Measurements from ENCODE around the gene ZBTB7B.
"Not testable (repeated sequence)": the region's sequence is repeated elsewhere in the genome, so short reads cannot be mapped to it uniquely, and the experiment has no call there.

ZBTB7B gene

DNA sequence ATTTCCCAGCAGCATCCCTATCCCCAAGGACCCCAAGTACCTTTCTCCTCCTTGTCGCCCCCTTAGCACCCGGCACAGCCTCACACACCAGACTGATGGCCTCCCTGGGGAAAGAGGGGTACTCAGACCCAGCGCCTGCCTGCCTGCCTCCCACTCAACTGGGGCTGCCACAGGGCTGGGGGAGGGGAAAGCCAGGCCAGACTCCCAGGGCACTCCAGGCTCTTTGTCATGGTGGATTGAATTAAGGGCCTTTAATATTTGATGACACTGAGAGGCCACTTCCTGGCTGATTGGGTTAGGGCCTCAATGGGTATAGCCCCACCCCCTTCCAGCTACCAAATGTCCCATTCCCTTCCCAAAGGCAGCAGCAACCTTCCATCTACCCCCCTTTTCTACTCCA lies 33.9 kb upstream of the ZBTB7B start:
- DNase-seq (ENCODE audit: low read depth), result no peak

GRCh38 chr1:154969246-154969645 lies 33.4 kb upstream of the ZBTB7B start:
- DNase-seq (ENCODE audit: low read depth), result no peak

DNA sequence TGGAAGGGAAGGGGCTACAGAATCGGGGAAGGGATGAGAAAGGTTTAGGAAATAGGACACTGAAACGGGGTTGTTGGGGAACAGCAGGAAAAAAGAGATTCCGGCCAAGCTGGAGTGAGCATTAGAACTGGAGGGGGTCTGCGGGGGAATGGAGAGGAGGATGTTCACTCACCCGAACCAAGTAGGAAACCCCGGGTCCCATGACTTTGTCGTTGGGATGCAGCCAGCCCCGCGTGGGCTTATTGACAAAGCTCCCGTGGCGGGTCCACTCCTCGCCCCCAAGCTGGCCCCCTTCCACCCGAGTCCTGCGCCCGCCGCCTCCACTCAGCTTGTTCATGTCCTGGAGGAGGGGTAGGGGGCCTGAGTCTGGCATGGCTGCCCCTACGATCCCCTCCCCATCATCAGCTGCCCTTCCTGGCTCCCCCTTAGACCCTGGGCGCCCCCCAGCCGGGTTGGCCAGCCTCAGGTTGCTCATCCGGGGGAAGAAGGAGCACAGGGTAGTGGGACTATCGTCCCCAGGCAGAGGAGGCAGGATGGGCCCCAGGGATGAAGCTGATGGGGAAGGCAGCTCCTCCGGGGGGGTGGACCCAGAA lies 32.6 kb upstream of the ZBTB7B start:
- no peak for DNase-seq (ENCODE audit: low read depth)

- peak; percentile 91 for DNase-seq (ENCODE audit: low read depth)
These were observed 31.8 kb upstream of the ZBTB7B start, which contains the start of gene SHC1 for GRCh38 chr1:154970631-154971340. SHC1 (minus strand) TSS chr1:154970747; CDS start chr1:154970526, 221 bp downstream.

DNA sequence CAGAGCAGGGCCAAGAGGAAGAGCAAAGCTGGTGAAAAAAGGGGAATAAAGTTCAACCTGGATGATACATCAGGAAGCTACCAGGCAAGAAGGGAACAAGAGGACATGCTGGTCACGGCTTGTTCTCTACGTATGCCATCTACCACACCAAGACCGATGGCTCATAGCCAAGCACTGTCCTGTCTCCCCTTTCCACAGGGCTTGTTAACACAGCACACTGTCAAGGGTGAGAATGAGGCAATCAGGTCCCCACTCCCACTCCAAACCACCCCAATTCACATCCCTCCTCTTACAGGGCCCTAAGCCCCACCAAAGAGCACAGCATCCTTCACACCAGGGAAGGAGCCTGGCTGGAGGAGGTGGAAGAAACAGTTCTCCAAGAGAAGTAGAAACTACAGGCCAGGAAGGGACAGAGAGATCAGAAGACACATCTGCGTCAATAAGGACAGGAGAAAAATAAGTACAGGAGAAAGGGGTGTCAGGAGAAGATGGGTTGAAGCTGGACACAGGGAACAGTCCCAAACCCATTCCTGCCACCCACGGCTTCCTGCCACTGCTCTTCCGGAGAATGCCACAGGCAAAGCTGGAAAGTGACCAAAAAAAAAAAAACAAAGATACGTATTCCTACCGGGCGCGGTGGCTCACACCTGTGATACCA lies 31.1 kb upstream of the ZBTB7B start:
- DNase-seq (ENCODE audit: low read depth), result no peak

DNA sequence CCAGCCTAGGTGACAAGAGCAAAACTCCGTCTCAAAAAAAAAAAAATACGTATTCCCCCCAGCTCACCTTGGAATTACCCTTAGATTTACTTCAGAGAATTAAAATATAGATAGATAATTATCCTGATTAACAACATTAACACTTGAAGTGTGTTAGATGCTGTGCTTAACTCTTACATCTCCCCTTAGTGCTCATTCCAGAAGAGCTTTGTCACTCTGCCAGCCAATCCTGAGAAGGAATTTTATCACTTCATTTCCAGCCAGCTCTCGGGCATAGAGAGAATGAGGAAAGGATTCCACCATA lies 30.4 kb upstream of the ZBTB7B start:
- no peak for DNase-seq (ENCODE audit: low read depth)

DNA sequence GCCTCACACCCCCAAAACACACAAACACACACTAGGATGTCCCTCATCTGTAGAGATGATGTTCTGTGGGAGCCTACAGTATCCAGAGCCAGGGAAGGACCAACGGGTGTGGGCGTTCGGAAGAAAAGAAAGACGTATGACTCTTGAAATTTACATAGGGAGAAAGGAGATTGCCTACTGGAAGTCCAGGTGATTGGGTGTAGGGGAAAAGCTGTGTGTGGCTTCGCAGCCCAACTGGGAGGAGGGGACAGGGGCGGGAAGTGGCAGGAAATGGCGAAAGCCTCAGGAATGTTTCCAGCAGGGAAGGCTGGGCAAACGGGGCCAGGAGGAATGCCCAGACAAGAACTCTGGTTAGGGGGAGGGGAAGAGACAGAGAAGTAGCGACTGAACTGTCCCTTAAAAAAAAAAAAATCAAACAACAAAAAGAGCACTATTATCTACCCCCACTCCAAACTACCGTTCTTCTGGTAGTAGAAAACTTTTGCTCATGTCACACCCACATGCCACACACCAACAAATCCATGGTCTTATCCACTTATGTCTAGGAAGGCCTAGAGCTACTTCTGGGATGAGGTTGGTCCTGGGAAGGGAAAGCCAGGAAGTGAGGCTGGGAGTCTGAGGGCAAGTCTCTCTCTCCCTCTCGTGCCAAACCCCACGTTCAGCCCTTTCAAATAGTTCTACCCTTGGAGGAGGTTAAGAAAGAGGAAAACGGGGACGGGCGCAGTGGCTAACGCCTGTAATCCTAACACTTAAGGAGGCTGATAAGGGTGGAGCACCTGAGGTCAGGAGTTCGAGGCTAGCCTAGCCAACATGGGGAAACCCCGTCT lies 29.9 kb upstream of the ZBTB7B start:
- peak; percentile 91 for DNase-seq (ENCODE audit: low read depth)

DNA sequence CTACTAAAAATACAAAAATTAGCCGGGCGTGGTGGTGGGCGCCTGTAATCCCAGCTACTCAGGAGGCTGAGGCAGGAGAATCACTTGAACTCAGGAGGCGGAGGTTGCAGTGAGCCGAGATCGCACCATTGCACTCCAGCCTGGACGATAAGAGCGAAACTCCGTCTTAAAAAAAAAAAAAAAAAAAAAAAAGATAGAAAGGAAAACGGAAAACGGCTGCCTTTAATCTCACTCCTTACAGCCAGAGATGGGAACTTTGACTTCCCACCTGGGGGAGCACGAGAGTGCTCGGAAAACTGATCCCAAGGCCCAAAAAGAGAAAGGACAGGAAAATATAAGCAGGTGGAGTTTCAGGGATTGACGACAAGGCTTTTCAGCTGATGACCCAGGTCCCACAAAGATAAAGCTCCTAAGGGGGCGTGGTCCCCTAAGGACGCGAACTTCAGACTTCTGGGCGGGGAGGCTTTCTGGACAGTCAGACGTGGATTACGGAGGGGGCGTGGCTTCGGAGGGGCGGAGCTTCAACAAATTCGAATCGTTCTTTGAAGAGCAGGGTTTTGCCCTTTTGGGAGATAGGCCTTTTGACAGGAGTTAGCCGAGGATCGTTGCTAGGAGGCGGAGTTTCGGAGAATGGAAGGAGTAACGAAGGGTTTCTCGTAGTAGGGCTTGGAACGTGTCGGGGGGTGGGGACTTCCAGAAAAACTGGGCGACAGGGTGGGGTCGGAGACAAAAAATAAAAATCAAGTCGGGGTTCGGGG lies 29.1 kb upstream of the ZBTB7B start:
- peak; percentile 96 for DNase-seq (ENCODE audit: low read depth)

DNA sequence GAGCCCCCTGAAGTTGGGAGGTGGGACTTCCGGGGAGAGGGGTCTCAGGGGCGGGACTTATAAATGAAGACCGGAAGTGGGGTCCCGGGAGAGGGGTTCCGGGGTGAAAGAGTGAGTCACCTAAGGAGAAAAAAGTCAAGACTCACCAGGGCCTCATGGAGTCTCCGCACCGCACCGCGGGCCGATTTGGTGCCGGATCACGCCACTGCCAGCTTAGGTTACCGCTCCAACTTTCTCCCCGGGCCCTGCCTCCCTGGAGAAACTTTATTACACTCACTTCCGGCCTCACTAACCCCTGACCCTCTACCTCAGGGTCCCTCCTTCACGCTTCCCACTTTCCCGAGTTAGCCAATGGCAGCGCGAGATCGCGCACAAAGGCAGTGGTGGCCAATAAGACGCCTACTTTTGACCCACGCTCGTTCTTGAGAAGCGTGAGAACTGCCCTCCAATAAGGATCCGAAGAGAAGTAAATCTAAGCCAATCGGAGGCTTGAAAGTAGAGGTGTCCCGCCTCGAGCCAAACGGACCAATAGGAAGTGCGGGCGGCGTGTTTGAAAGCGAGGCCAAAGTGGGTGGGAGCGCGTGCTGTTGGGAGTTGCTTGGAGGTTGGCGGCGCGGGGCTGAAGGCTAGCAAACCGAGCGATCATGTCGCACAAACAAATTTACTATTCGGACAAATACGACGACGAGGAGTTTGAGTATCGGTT lies 28.3 kb upstream of the ZBTB7B start, which contains the start of gene CKS1B:
Gene CKS1B, plus strand, starts transcription at position 580 of the 706 bp plus-strand sequence. Its CDS starts 65 bp downstream, at position 645.
- peak; percentile 100 for DNase-seq (ENCODE audit: low read depth)

DNA sequence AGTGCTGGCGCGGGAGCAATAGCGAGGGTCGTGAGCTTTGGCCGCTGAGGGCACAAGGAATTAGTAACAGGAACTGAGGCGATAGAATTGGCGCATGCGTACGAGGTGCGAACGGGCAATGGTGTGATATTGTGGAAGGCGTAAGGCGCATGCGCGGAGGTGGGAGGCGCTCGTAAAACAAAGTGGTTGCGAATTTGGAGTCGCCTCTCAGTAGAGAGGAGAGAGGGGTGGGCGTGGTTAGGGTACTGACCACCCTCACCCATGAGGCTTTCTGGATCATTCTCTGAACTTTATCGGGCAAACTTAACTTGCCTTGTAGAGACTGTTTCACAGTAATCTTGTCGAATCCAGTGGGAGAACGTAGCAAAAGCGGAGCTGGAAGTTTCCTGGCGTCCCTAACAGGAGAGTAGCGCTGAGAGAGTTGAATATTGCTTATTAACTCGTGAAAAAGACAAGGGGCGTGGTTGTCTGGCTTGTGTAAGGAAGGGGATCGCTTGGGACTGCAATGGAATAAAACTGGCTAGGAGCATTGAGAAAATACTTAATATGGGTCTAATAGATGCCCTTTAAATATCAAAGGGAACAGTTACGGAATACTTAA lies 27.7 kb upstream of the ZBTB7B start:
- peak; percentile 90 for DNase-seq (ENCODE audit: low read depth)

GRCh38 chr1:154975409-154976059 lies 27.1 kb upstream of the ZBTB7B start:
- peak; percentile 34 for DNase-seq (ENCODE audit: low read depth)

DNA sequence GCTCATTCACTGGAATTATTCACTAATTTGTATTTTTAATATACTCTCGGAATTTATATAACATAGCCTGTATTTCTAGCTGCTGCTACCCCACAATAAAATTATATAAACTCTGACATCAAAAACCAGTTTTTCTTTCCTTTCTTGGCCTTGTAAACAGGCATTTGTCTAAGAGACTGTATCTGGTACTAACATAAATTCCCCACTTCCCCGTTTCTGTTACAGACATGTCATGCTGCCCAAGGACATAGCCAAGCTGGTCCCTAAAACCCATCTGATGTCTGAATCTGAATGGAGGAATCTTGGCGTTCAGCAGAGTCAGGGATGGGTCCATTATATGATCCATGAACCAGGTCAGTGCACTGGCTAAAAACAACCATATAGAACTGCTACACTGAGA lies 24.8 kb upstream of the ZBTB7B start:
- not testable (repeated sequence) for DNase-seq (ENCODE audit: low read depth)

GRCh38 chr1:154978360-154978759 lies 24.2 kb upstream of the ZBTB7B start:
- no peak for DNase-seq (ENCODE audit: low read depth)

GRCh38 chr1:154982341-154982740 lies 20.3 kb upstream of the ZBTB7B start:
- no peak for DNase-seq (ENCODE audit: low read depth)

GRCh38 chr1:154982897-154983648 lies 19.5 kb upstream of the ZBTB7B start, which contains the start of gene FLAD1:
FLAD1 (plus strand) TSS chr1:154983344; CDS start chr1:154983695, 351 bp downstream.
- DNase-seq (ENCODE audit: low read depth), result peak; percentile 100

DNA sequence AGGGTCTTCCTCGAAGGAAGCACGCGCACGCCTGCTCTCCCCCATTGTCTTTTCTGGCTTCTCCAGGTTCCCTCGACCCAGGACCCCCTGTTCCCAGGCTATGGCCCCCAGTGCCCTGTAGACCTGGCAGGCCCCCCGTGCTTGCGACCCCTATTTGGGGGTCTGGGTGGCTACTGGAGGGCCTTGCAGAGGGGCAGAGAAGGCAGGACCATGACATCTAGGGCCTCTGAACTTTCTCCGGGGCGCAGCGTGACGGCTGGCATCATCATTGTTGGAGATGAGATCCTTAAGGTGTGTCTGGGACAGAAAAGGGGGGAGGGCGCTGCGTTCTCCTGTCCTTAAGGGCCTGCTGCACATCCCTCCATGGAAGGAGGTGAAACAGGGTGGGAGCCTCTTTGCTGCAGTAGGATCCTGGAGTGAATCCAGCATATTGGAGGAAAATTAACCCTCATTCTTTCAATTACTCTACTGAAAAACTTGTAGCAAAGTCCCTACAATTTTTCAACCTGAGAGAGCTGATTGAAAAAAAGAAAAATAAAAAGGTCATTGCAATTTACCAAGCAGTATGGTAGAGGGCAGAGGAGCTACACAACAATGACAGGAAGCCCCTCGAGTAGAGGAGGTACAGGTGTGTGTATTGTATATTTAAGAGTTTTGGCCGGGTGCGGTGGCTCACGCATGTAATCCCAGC lies 18.7 kb upstream of the ZBTB7B start:
- DNase-seq (ENCODE audit: low read depth), result no peak

GRCh38 chr1:154986736-154987135 lies 15.9 kb upstream of the ZBTB7B start:
- DNase-seq (ENCODE audit: low read depth), result not testable (repeated sequence)

GRCh38 chr1:154987326-154987725 lies 15.3 kb upstream of the ZBTB7B start:
- no peak for DNase-seq (ENCODE audit: low read depth)
